ENCODE data around the gene TMEM117. TPM values are rescaled to one million over a fixed set of nuclear protein-coding genes. Genes with fewer than 3 reads are reported as not detected.
"Not testable (repeated sequence)": the region's sequence is repeated elsewhere in the genome, so short reads cannot be mapped to it uniquely, and the experiment has no call there.

The TMEM117 gene
- total RNA-seq, 1 donor from 2014 or later, result 0.43 TPM

DNA sequence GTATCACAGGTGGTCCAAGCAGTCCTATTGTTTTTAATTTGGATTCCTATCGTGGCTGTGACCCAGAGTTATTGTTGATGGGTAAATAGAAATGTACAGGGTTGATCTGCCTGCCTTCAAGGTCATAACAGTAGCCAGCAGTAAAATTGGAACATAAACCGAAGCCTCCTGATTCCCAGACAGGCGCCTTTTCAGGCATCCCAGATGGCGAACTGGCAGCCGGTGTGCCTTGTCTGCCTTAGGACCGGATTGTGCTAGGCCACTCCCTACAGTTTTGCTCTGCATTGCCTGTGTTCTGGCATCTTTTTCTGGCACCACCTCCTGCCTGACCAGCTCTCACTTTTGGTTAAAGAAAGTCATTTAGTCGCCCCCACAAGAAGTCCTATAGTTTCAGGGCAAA lies 22.2 kb downstream of the TMEM117 start:
- no peak for TF ChIP-seq CTCF (IDR thresholded peaks at IDR 0.05)
- H3K36me3 ChIP-seq, result no peaks in the 10 kb centered on the region
- H3K4me3 ChIP-seq, result no peak overlapping the region
- no peaks in the 10 kb centered on the region for H3K9me3 ChIP-seq
- no peaks in the 10 kb centered on the region for H3K27me3 ChIP-seq
- intact Hi-C loops (cut with DNase I), result no loop called here
- no peak for DNase-seq (ENCODE audit: low spot score in 2 of 2)
- H3K4me1 ChIP-seq, result no peaks in the 10 kb centered on the region
- H3K27ac ChIP-seq, result no peak overlapping the region

- no peaks in the 10 kb centered on the region for H3K4me1 ChIP-seq
- no peaks in the 10 kb centered on the region for H3K36me3 ChIP-seq
- no peak for TF ChIP-seq CTCF (IDR thresholded peaks at IDR 0.05)
- no peaks in the 10 kb centered on the region for H3K9me3 ChIP-seq
- intact Hi-C loops (cut with DNase I), result no loop called here
- no peaks in the 10 kb centered on the region for H3K27me3 ChIP-seq
- no peak for DNase-seq (ENCODE audit: low spot score in 2 of 2)
- no peak overlapping the region for H3K4me3 ChIP-seq
- no peak overlapping the region for H3K27ac ChIP-seq
These were observed 23.1 kb downstream of the TMEM117 start for GRCh38 chr12:43858991-43859390.

GRCh38 chr12:43861015-43861839 lies 25.3 kb downstream of the TMEM117 start:
- no peaks in the 10 kb centered on the region for H3K27me3 ChIP-seq
- no peak overlapping the region for H3K27ac ChIP-seq
- H3K9me3 ChIP-seq, result no peaks in the 10 kb centered on the region
- no peak for TF ChIP-seq CTCF (IDR thresholded peaks at IDR 0.05)
- intact Hi-C loops (cut with DNase I), result no loop called here
- no peak for DNase-seq (ENCODE audit: low spot score in 2 of 2)
- no peaks in the 10 kb centered on the region for H3K36me3 ChIP-seq
- H3K4me1 ChIP-seq, result no peaks in the 10 kb centered on the region
- no peak overlapping the region for H3K4me3 ChIP-seq

GRCh38 chr12:43861840-43862150 lies 25.9 kb downstream of the TMEM117 start:
- no peak for TF ChIP-seq CTCF (IDR thresholded peaks at IDR 0.05)
- Histone ChIP-seq H3K4me1 (no peaks in the 10 kb centered on the region), H3K4me3 (no peak overlapping the region), H3K9me3 (no peaks in the 10 kb centered on the region), H3K27me3 (no peaks in the 10 kb centered on the region), H3K36me3 (no peaks in the 10 kb centered on the region), H3K27ac (no peak overlapping the region)
- DNase-seq (ENCODE audit: low spot score in 2 of 2), result no peak
- intact Hi-C loops (cut with DNase I), result no loop called here

DNA sequence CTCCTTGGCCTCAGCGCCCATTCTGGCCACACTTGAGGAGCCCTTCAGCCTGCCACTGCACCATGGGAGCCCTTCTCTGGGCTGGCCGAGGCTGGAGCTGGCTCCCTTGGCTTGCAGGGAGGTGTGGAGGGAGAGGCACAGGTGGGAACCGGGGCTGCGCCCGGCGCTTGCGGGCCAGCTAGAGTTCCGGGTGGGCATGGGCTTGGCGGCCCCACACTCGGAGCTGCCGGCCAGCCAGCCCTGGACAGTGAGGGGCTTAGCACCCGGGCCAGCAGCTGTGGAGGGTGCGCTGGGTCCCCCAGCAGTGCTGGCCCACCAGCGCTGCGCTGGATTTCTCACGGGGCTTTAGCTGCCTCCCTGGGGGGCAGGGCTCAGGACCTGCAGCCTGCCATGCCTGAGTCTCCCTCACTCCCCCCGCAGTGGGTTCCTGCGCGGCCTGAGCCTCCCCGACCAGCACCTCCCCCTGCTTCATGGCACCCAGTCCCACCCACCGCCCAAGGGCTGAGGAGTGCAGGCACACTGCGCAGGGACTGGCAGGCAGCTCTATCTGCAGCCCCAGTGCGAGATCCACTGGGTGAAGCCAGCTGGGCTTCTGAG lies 28.0 kb downstream of the TMEM117 start:
- Histone ChIP-seq H3K27me3 (no peaks in the 10 kb centered on the region), H3K36me3 (no peaks in the 10 kb centered on the region), H3K27ac (no peak overlapping the region), H3K9me3 (no peaks in the 10 kb centered on the region), H3K4me3 (no peak overlapping the region), H3K4me1 (no peaks in the 10 kb centered on the region)
- no peak for DNase-seq (ENCODE audit: low spot score in 2 of 2)
- intact Hi-C loops (cut with DNase I), result no loop called here
- TF ChIP-seq CTCF (IDR thresholded peaks at IDR 0.05), result no peak

DNA sequence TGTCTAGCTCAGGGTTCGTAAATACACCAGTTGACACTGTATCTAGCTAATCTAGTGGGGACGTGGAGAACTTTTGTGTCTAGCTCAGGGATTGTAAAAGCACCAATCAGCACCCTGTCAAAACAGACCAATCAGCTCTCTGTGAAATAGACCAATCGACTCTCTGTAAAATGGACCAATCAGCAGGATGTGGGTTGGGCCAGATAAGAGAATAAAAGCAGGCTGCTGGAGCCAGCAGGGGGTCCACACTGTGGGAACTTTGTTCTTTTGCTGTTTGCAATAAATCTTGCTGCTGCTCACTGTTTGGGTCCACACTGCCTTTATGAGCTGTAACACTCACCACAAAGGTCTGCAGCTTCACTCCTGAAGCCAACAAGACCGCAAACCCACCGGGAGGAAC lies 28.7 kb downstream of the TMEM117 start:
- H3K9me3 ChIP-seq; H3K27me3 ChIP-seq; intact Hi-C loops (cut with DNase I); DNase-seq (ENCODE audit: low spot score in 2 of 2); H3K4me1 ChIP-seq; H3K36me3 ChIP-seq; H3K27ac ChIP-seq; H3K4me3 ChIP-seq: not testable (repeated sequence)

All from ascending aorta (tissue), 2 donors.